ENCODE measurements around the gene C19orf33.

Gene C19orf33

DNA sequence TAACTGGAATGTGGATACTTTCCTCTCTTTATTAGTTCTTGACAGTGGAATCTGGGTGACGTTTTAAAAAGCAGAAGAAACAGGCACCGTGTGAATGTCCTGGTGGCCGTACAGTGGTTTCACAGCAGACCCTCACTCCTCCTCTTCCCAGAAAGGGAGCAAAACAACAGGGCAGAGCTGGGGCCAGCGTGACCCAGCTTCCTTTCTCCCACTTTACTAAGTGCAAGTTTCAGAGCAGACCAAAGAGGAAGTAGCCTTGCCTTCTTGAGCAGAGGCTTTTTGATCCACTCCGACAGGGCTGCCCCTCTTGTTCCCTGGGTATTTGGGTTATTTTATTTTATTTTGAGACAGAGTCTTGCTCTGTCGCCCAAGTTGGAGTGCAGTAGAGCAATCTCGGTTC lies 19.6 kb upstream of the C19orf33 start:
- Histone ChIP-seq H3K36me3 (no peaks in the 10 kb centered on the region), H3K9me3 (ENCODE audit: severe bottlenecking) (no peaks in the 10 kb centered on the region), H3K4me3 (ENCODE audit: low read depth, low read length) (no peak overlapping the region), H3K27me3 (ENCODE audit: insufficient read depth, low read depth, severe bottlenecking) (no peaks in the 10 kb centered on the region), H3K27ac (no peak overlapping the region)
- TF ChIP-seq, protein P1, sequence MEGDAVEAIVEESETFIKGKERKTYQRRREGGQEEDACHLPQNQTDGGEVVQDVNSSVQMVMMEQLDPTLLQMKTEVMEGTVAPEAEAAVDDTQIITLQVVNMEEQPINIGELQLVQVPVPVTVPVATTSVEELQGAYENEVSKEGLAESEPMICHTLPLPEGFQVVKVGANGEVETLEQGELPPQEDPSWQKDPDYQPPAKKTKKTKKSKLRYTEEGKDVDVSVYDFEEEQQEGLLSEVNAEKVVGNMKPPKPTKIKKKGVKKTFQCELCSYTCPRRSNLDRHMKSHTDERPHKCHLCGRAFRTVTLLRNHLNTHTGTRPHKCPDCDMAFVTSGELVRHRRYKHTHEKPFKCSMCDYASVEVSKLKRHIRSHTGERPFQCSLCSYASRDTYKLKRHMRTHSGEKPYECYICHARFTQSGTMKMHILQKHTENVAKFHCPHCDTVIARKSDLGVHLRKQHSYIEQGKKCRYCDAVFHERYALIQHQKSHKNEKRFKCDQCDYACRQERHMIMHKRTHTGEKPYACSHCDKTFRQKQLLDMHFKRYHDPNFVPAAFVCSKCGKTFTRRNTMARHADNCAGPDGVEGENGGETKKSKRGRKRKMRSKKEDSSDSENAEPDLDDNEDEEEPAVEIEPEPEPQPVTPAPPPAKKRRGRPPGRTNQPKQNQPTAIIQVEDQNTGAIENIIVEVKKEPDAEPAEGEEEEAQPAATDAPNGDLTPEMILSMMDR (IDR thresholded peaks at IDR 0.05; ENCODE audit: low read depth, low read length), result no peak
- no peak for DNase-seq

DNA sequence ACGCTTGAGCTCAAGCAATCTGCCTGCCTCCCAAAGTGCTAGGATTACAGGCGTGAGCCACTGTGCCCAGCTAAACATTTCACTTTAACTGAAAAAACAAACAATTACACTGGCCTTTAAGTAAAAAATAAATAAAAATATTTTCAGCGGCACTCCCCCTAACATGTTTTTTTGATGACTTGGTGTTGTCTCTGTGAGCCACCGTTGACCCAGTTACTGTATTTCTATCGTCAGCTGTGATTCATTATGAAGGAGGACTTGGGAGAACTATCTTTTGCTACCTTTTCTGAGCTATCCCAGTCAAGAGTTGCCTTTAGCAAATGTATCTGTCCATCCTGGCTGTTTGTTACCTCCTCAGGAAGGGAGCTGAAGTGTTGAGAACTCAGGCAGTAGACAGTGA lies 18.5 kb upstream of the C19orf33 start:
- Histone ChIP-seq H3K27ac (no peak overlapping the region), H3K9me3 (ENCODE audit: severe bottlenecking) (no peaks in the 10 kb centered on the region), H3K27me3 (ENCODE audit: insufficient read depth, low read depth, severe bottlenecking) (no peaks in the 10 kb centered on the region), H3K36me3 (no peaks in the 10 kb centered on the region), H3K4me3 (ENCODE audit: low read depth, low read length) (no peak overlapping the region)
- TF ChIP-seq, protein P1 (IDR thresholded peaks at IDR 0.05; ENCODE audit: low read depth, low read length), result no peak
- DNase-seq, result no peak

DNA sequence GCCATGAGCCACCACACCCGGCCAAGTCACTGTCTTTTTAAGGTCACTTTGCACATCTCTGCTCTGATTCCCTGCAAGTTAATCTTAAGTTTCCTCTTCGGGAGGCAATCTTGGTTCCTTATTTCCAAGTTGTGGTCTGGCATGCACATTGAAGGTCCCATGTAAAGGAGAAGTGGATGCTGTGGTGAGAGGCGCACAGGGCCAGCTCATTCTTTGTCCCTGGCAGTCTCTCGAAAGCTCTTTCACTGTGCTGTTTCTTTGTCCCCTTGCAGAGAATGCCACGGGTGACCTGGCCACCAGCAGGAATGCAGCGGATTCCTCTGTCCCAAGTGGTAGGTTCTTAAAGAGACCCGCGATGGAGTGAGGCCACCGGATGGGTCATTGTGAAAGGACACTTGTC lies 16.4 kb upstream of the C19orf33 start:
- no peaks in the 10 kb centered on the region for H3K36me3 ChIP-seq
- TF ChIP-seq, protein P1 (IDR thresholded peaks at IDR 0.05; ENCODE audit: low read depth, low read length), result no peak

DNA sequence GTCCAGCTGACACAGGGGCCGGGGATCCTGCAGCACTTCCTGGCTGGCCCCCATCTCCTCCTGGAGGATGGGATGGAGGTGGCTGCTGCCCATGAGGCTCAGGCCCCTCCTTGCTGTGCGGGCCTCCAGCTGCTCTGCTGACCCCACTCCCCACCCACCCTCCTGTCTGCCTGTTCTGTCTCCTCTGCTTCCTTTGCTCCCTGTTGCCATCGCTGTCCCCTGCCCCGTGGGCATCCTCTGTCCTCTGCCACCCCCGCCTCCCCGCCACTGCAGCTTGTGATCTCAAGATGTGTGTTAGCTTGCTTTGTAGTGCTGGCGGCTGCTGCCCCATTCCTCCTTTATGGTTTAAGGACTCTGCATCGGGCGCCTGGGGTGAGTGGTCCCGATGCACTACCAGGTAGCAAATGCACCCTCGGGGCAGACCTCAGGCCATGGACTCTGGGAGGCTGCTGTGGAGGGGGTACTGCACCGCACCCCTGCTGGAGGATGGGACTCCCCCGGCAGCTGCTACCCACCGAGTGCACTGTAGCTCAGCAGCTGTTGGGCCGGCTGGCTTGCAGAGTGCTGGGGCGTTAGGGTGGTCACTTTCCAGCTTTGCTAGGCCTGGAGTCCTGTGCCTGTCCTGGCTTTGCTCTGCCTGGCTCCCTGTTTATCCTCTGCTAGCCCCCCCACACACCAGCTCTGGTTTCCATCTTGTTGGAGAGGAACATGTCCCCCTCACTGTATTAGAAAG lies 15.8 kb upstream of the C19orf33 start:
- DNase-seq, result no peak
- H3K9me3 ChIP-seq (ENCODE audit: severe bottlenecking), result no peaks in the 10 kb centered on the region
- no peak overlapping the region for H3K4me3 ChIP-seq (ENCODE audit: low read depth, low read length)
- no peak overlapping the region for H3K27ac ChIP-seq
- TF ChIP-seq, protein P1 (IDR thresholded peaks at IDR 0.05; ENCODE audit: low read depth, low read length), result no peak
- no peaks in the 10 kb centered on the region for H3K27me3 ChIP-seq (ENCODE audit: insufficient read depth, low read depth, severe bottlenecking)
- no peaks in the 10 kb centered on the region for H3K36me3 ChIP-seq

More for the DNA sequence above, 16.4 kb upstream of the C19orf33 start:
- Histone ChIP-seq H3K4me3 (ENCODE audit: low read depth, low read length) (no peak overlapping the region), H3K9me3 (ENCODE audit: severe bottlenecking) (no peaks in the 10 kb centered on the region), H3K27me3 (ENCODE audit: insufficient read depth, low read depth, severe bottlenecking) (no peaks in the 10 kb centered on the region), H3K27ac (no peak overlapping the region)
- DNase-seq, result no peak

DNA sequence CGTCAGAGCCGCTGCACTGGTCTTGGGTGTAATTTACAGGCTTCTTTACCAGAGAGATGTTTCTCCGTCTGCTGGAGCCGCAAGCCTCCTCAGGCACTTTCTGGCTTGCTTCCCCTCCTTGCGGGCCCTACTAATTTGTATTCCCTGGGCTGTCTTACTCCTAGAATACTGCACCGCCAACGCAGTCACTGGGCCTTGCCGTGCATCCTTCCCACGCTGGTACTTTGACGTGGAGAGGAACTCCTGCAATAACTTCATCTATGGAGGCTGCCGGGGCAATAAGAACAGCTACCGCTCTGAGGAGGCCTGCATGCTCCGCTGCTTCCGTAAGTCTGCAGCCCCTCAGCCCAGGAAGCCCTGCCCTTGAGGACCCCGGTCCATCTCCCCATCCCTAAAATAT lies 14.1 kb upstream of the C19orf33 start:
- Histone ChIP-seq H3K27me3 (ENCODE audit: insufficient read depth, low read depth, severe bottlenecking) (no peaks in the 10 kb centered on the region), H3K9me3 (ENCODE audit: severe bottlenecking) (no peaks in the 10 kb centered on the region), H3K36me3 (no peaks in the 10 kb centered on the region), H3K27ac (no peak overlapping the region), H3K4me3 (ENCODE audit: low read depth, low read length) (no peak overlapping the region)
- TF ChIP-seq, protein P1 (IDR thresholded peaks at IDR 0.05; ENCODE audit: low read depth, low read length), result no peak
- DNase-seq, result no peak
